Stimulated activated CD4-positive, alpha-beta T cell treated with anti-CD3 and anti-CD28 coated beads, Interleukin-1b, Interleukin-23, amount 100 ng/mL, for 1 hour (primary cell): ENCODE data around the gene SYT9.

Experiments used
- DNase-seq, 2 donors: peaks; one replicate each; pipeline ENCODE4 v3.0.0-alpha.2; 2020; ENCODE audit warnings: low read depth in 2 of 2

The SYT9 gene

GRCh38 chr11:7427733-7428132 lies 176.0 kb downstream of the SYT9 start:
- DNase-seq = no peak

- DNase-seq = no peak
These were observed 176.5 kb downstream of the SYT9 start for GRCh38 chr11:7428196-7428595.

GRCh38 chr11:7430496-7430895 lies 178.8 kb downstream of the SYT9 start:
- DNase-seq = no peak

GRCh38 chr11:7435176-7435575 lies 183.5 kb downstream of the SYT9 start:
- DNase-seq = no peak

GRCh38 chr11:7436146-7436545 lies 184.4 kb downstream of the SYT9 start:
- no peak for DNase-seq

GRCh38 chr11:7436657-7437056 lies 185.0 kb downstream of the SYT9 start:
- DNase-seq = no peak

GRCh38 chr11:7437696-7438095 lies 186.0 kb downstream of the SYT9 start:
- DNase-seq = no peak

GRCh38 chr11:7439746-7440320 lies 188.1 kb downstream of the SYT9 start:
- DNase-seq = no peak

- peak; percentile 29 to 60 for DNase-seq
These were observed 191.0 kb downstream of the SYT9 start for GRCh38 chr11:7442588-7443215.

- no peak for DNase-seq
These were observed 192.6 kb downstream of the SYT9 start for GRCh38 chr11:7444091-7444981.

- DNase-seq = no peak
These were observed 193.9 kb downstream of the SYT9 start for GRCh38 chr11:7445564-7445963.

- DNase-seq = no peak
These were observed 196.5 kb downstream of the SYT9 start for GRCh38 chr11:7448201-7448600.

- no peak for DNase-seq
These were observed 197.6 kb downstream of the SYT9 start for GRCh38 chr11:7449211-7449840.

GRCh38 chr11:7449841-7450214 lies 198.1 kb downstream of the SYT9 start:
- DNase-seq = no peak

- DNase-seq = no peak
These were observed 199.1 kb downstream of the SYT9 start for GRCh38 chr11:7450836-7451235.

GRCh38 chr11:7451520-7451919 lies 199.8 kb downstream of the SYT9 start:
- DNase-seq = no peak

- DNase-seq = no peak
These were observed 200.3 kb downstream of the SYT9 start for GRCh38 chr11:7451952-7452494.

- DNase-seq = no peak
These were observed 203.2 kb downstream of the SYT9 start for GRCh38 chr11:7454854-7455253.

GRCh38 chr11:7457211-7457610 lies 205.5 kb downstream of the SYT9 start:
- DNase-seq = no peak

GRCh38 chr11:7462706-7463105 lies 211.0 kb downstream of the SYT9 start:
- no peak for DNase-seq

GRCh38 chr11:7467652-7468051 lies 215.9 kb downstream of the SYT9 start:
- DNase-seq = no peak

- DNase-seq = no peak
These were observed 217.7 kb downstream of the SYT9 start for GRCh38 chr11:7469351-7469865.
